ENCODE data around the gene SDR42E2. TPM values are rescaled to one million over a fixed set of nuclear protein-coding genes. Genes with fewer than 3 reads are reported as not detected.
A peak's percentile ranks its signal among the peaks of the same experiment; 100 is the strongest.
"Not testable (repeated sequence)": the region's sequence is repeated elsewhere in the genome, so short reads cannot be mapped to it uniquely, and the experiment has no call there.

The SDR42E2 gene
- total RNA-seq, 6 donors from 2014 or later: 0.17 to 0.59 (median 0.22) TPM; not detected in 3

GRCh38 chr16:22193063-22193411 is 30.7 kb downstream of the SDR42E2 start:
- no peak for ATAC-seq (ENCODE audit: low FRiP score in 2 of 2)
- peak overlapping the region; percentile 92 to 98 (median 94) for H3K27ac ChIP-seq
- WGBS, 2 donors: 84 to 87% methylated on average over 2 of the region's 2 CpGs

GRCh38 chr16:22194707-22195444 is 32.6 kb downstream of the SDR42E2 start:
- peaks cover 20 to 34% (median 25%) of the 10 kb centered on the region in 4 donors for H3K4me1 ChIP-seq
- no peaks in the 10 kb centered on the region for H3K36me3 ChIP-seq
- no peak for TF ChIP-seq CTCF (IDR thresholded peaks at IDR 0.05)
- TF ChIP-seq EP300 (IDR thresholded peaks at IDR 0.05): no peak
- TF ChIP-seq POLR2AphosphoS5 (IDR thresholded peaks at IDR 0.05): no peak
- TF ChIP-seq POLR2A (IDR thresholded peaks at IDR 0.05): no peak
- DNase-seq (no peak), ATAC-seq (ENCODE audit: low FRiP score in 2 of 2) (no peak)
- H3K4me3 ChIP-seq: no peak overlapping the region
- H3K27me3 ChIP-seq: no peaks in the 10 kb centered on the region
- peak overlapping the region; percentile 28 to 84 (median 72) for H3K27ac ChIP-seq
- 82 to 87% methylated on average over 9 of the region's 9 CpGs for WGBS, 2 donors
- no peaks in the 10 kb centered on the region for H3K9me3 ChIP-seq

More at GRCh38 chr16:22193063-22193411, 30.7 kb downstream of the SDR42E2 start:
- Histone ChIP-seq H3K27me3 (no peaks in the 10 kb centered on the region), H3K36me3 (no peaks in the 10 kb centered on the region), H3K4me3 (no peak overlapping the region), H3K4me1 (peaks cover 37 to 50% (median 40%) of the 10 kb centered on the region in 4 donors), H3K9me3 (no peaks in the 10 kb centered on the region)
- DNase-seq: no peak
- TF ChIP-seq POLR2AphosphoS5 (IDR thresholded peaks at IDR 0.05): no peak
- no peak for TF ChIP-seq POLR2A (IDR thresholded peaks at IDR 0.05)
- no peak for TF ChIP-seq EP300 (IDR thresholded peaks at IDR 0.05)
- TF ChIP-seq CTCF (IDR thresholded peaks at IDR 0.05): no peak

- H3K4me3 ChIP-seq: peak overlapping the region in 2 of 4 donors; percentile 58 to 59
- no peaks in the 10 kb centered on the region for H3K9me3 ChIP-seq
- no peak for DNase-seq
- TF ChIP-seq POLR2AphosphoS5 (IDR thresholded peaks at IDR 0.05) (no peak), EP300 (IDR thresholded peaks at IDR 0.05) (no peak), POLR2A (IDR thresholded peaks at IDR 0.05) (no peak), CTCF (IDR thresholded peaks at IDR 0.05) (no peak)
- H3K4me1 ChIP-seq: peaks cover 17 to 30% (median 25%) of the 10 kb centered on the region in 4 donors
- peak overlapping the region; percentile 28 to 84 (median 72) for H3K27ac ChIP-seq
- H3K36me3 ChIP-seq: no peaks in the 10 kb centered on the region
- no peaks in the 10 kb centered on the region for H3K27me3 ChIP-seq
- no peak for ATAC-seq (ENCODE audit: low FRiP score in 2 of 2)
These were observed 33.1 kb downstream of the SDR42E2 start for GRCh38 chr16:22195445-22195694.

GRCh38 chr16:22195695-22196558 is 33.6 kb downstream of the SDR42E2 start:
- H3K9me3 ChIP-seq: no peaks in the 10 kb centered on the region
- peak overlapping the region in 3 of 4 donors; percentile 37 to 59 (median 58) for H3K4me3 ChIP-seq
- no peaks in the 10 kb centered on the region for H3K36me3 ChIP-seq
- WGBS, 2 donors: 3% methylated on average over 34 to 39 of the region's 39 CpGs
- TF ChIP-seq EP300 (IDR thresholded peaks at IDR 0.05): no peak
- TF ChIP-seq POLR2A (IDR thresholded peaks at IDR 0.05): peak in 3 of 4 donors; percentile 33 to 57 (median 39)
- TF ChIP-seq CTCF (IDR thresholded peaks at IDR 0.05): peak; percentile 82 to 90 (median 87)
- TF ChIP-seq POLR2AphosphoS5 (IDR thresholded peaks at IDR 0.05): peak; percentile 64
- peak; percentile 86 to 93 for DNase-seq
- no peaks in the 10 kb centered on the region for H3K27me3 ChIP-seq
- H3K4me1 ChIP-seq: peaks cover 17 to 30% (median 25%) of the 10 kb centered on the region in 4 donors
- peak; percentile 49 to 53 for ATAC-seq (ENCODE audit: low FRiP score in 2 of 2)
- H3K27ac ChIP-seq: peak overlapping the region; percentile 28 to 84 (median 72)

GRCh38 chr16:22196559-22197168 is 34.4 kb downstream of the SDR42E2 start:
- H3K4me1 ChIP-seq: peaks cover 13 to 27% (median 23%) of the 10 kb centered on the region in 4 donors
- peak overlapping the region in 1 of 4 donors; percentile 84 for H3K27ac ChIP-seq
- ATAC-seq (ENCODE audit: low FRiP score in 2 of 2); H3K9me3 ChIP-seq; DNase-seq; H3K36me3 ChIP-seq; H3K27me3 ChIP-seq: not testable (repeated sequence)
- WGBS, 2 donors: 39 to 44% methylated on average over 20 of the region's 20 CpGs
- H3K4me3 ChIP-seq: peak overlapping the region in 3 of 4 donors; percentile 37 to 59 (median 58)
